DMS153 (cell line): ENCODE measurements around the gene SNX13.
A peak's percentile ranks its signal among the peaks of the same experiment; 100 is the strongest.

Experiments
- DNase-seq: peaks from one replicate; lab custom pipeline; 2025; lab: John Stamatoyannopoulos, UW

The SNX13 gene

GRCh38 chr7:17940302-17940883, at the start of gene SNX13:
SNX13 (minus strand) TSS chr7:17940494; CDS start chr7:17940295, 199 bp downstream.
- peak; percentile 84 for DNase-seq

DNA sequence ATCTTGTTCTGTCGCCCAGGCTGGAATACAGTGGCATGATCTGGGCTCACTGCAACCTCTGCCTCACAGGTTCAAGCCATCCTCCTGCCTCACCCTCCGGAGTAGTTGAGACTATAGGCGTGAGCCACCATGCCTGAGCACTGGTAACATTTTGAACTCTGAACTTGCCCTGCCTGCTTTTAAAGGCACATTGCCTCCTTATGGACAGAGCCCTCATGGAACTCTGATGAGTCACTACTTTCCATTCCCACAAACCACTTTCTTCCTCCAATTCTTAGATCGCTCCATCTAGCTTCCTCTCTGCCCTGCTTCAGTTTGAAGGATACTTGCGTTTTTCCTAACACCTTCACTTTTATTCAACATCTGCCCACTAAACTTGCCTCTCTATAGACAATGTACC, 49.3 kb upstream of the SNX13 start:
- DNase-seq = no peak

DNA sequence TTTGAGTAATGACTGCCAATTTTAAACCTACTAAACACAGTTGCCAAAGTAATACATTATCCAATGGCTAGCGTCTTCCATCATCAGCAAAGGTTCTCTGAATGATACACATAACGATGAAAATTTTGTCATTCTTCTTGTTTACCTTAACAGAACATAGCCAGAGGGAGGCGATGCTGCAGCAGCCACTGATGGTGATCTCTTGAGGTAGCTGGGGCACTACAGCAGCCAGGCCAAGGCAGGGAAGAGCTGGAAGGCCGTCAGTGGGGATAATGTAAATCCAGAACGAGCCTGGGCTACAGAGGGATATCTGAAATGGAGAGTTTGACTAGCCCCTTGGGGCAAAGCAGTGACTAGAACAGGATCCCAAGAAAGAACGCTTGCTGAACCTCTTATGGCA, 48.6 kb upstream of the SNX13 start:
- DNase-seq = no peak

- no peak for DNase-seq
These were observed 47.8 kb upstream of the SNX13 start for GRCh38 chr7:17988141-17988540.

DNA sequence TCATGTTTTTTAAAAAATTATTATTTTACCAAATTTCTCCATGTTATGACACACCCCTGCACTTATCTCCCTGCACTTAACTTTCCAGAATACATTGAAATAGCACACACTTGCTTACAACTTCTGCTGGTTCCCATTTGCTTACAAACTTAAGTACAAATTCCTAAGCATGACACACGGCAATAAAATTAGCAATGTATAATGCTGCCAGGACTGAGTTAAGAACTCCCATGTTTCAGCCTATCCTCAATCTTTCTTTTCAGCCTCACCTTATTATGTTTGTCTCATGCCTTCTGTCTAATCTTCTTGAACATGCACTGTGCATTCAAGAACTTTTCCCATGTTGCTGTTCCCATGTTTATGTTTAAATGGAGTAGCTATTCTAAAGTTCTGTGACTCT, 46.6 kb upstream of the SNX13 start:
- no peak for DNase-seq

DNA sequence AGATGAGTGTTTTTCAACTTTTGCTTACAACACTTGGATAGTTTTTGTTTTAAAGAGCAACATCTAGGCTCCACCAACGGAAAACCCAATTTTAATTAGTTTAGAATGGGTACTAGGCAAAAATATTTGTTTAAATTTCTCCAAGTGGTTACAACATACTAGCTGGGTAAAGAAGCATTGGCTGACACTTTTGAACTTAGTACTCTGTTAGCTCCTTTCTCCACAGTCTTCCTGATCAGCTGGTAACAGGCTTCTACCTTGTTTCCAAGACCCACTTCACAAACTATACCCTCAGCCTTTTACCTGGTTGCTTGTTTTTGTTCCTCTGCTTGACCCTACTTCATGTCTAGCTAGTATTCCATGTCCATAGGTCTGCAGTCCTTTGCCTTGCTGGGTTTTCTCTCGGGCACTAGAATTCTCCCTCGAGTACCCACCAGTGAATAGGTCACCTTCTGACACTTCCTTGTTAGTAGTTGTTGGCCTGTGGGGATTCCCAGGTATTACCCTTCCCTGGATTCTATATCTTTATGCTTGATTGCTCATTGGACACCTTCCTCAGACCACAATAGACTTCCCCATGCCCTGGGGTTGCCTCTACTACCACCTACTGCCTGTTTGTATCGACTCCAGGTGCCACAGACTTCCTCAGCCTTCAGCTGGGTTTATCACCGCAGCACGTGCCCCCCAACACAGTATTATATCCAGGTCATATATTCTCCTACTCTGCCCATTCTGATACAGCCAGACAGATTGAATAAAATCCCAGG, 45.4 kb upstream of the SNX13 start:
- DNase-seq = no peak

DNA sequence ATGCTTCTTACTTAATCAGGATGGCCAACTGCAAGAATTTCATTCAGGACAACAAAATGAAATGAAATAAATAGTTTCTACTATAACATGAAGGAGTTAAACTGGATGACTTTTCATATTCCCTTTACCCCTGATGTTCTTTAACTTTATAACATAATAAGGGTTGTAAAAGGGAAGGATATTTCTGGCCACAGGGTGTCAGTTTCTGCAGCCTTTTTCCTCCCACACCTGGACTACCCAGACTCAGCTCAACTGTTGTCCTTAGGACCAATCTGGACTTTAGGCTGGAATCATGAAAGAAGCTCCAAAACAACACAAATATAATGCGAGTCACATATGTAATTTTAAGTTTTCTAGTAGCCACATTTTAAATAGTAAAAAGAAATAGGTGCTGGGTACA, 44.0 kb upstream of the SNX13 start:
- DNase-seq = no peak

DNA sequence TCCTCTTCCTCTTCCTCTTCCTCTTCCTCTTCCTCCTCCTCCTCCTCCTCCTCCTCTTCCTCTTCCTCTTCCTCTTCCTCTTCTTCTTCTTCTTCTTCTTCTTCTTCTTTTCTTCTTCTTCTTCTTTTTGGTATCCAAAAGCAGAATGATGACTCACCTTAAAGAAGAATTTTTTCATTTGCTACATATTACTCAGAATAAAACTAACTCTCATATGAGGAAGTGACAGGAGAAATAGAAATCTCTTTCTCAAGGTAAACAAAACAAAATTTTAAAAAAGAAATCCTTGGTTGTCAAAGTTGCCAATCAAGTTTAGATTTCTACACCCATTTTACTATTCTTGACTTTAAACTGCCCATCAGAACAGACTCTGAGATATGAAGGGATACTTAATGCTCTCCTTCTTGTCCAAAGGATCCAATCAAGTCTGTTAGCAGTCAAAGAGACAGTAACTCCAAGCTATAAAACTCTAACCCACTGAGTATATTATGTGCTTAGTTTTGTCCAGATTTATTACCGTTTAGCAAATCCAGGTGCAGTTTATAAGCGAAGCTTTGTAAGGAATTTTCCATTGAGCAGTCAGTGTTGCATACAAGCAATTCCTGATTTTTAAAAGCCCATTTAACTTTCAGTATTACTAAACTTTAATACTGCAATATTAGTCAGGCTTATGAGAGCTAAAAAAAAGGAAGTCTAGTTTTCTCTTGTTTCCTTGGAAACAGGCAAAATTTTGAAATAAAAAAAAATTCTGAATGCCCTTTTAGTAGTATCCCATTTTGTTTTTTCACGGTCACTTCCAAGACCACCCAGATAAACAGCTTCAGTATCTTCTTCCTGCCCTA, 43.1 kb upstream of the SNX13 start:
- DNase-seq = no peak

- no peak for DNase-seq
These were observed 36.7 kb upstream of the SNX13 start for GRCh38 chr7:17976952-17977351.

DNA sequence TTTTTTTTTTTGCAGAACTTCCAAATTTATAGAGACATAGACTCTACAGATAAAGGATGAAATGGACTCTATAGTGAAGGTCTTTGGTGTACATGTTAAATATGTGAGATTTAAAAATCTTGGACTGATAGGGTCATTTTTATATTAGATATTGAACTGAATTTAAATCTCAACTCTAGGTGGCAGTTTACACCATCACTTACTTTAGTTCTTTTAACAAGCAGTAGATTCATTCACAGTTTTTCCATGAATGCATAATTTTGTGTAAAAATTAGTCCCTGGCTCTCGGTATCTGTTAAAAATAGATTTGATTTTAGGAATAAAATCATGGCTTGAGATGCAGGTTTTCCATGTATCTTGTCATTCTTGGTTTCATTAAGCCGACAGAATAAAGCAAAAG, 31.1 kb upstream of the SNX13 start:
- DNase-seq = no peak

- no peak for DNase-seq
These were observed 28.8 kb upstream of the SNX13 start for GRCh38 chr7:17968791-17969715.

- no peak for DNase-seq
These were observed 26.4 kb upstream of the SNX13 start for GRCh38 chr7:17966706-17967105.

DNA sequence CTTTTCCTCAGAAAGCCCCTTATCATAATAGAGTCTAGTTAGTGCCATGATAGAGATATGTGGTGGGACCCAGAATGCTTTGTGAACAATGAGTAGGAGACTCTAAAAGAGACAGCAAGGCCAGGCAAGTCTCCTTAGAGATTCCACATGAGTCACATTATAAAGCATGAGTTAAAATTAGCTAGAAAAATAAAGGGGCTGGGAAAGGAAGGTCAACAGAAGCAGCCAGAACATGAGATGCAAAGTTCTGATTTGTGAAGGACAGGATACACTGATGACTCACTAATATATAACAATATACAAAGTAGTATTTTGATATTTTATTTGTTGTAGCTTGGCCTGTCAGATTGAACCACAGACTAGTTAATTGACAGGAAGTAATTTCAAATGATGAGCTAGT, 25.3 kb upstream of the SNX13 start:
- DNase-seq = no peak

DNA sequence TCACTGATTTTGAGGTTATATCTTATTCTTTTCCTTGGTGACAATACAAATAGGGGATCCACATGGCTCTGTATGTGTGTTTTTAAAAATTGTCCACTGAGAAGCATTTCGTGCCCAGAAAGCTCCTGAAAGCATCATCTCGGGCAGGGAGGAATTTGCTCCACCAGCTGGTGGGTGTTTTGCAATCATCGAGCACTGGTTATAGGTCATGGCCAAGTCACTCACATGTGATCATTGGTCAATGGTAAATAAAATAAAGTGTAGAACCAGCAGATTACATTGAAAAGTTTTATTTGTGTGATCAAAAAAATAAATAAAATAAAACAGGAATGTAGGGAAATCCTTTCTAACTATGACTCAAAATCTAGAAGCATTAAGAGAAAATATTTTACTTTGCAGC, 23.0 kb upstream of the SNX13 start:
- no peak for DNase-seq

- DNase-seq = no peak
These were observed 22.4 kb upstream of the SNX13 start for GRCh38 chr7:17962652-17963051.

GRCh38 chr7:17957871-17958270, 17.6 kb upstream of the SNX13 start:
- DNase-seq = no peak

GRCh38 chr7:17952387-17952786, 12.1 kb upstream of the SNX13 start:
- no peak for DNase-seq

DNA sequence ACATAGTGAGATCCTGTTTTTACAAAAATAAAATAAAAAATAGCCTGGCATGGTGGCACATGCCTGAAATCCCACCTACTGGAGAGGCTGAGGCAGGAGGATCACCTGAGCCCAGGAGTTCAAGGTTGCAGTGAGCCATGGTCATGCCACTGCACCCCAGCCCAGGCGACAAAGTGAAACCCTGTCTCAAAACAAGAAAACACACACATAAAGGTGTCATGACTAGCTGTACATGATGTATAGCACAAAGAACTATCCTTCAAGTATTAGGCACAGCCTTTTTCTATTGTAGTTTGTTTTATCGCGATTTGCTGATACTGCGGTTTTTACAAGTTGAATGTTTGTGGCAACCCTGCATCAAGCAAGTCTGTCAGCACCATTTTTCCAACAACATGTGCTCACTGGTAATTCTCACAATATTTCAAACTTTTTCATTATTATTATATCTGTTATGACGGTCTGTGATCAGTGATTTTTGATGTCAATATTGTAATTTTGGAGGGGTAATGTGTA, 11.5 kb upstream of the SNX13 start:
- no peak for DNase-seq

DNA sequence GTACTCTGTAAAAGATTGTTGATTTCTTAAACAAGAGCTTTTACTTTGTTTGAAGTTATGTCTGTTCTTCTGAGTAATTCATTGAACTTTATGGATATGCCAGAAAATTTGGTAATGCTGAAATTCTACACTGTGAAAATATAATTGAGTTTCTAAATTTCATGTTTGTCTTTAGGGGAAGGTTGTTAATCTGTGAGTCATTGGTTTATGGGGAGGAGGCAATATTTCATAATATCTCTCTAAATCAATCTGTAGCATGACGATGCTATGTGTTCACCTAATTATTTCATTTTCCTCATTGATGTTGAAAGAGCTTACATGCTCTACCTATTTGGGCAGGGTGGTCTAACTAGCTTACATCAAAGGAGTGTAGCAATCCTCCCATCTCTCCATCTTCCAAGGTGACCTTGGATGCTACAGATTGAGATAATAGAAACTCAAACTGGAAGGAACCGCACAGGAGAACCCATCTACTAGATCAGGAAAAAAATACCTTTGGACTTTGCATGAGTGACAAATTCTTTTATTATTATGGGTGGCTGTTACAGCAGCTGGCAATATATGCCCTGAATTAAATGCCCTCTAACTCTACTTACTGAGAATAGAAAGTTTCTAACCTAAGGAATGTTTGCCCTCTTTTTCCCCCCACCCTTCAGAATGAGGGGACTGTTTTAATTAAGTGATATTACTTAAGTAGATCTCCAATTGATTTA, 8.4 kb upstream of the SNX13 start:
- no peak for DNase-seq

DNA sequence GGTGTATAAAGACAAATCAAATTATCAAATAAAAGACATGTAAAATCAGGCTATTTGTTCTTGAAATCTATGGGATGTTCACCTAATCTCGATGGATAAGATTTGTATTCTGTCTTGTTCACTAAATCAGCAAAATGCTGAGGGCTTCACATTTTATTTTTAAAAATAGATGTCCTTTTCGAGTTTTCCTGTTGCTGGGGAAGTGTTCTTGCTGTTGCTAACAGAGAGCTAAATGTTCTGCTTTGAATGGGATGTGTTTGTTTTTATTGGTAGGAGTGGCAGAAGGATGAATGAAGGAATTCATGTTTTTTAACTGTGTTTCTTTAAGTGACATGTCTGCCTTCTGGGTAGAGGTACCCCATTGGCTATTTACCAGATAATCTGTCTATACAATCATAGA, 7.3 kb upstream of the SNX13 start:
- DNase-seq = no peak

- DNase-seq = no peak
These were observed 6.3 kb upstream of the SNX13 start for GRCh38 chr7:17946591-17946990.
